Hematopoietic multipotent progenitor cell treated with erythropoietin and hydrocortisone succinate and interleukin-3 and kit ligand, for 4 days (in vitro differentiated cells): ENCODE results near the gene DLX2.
"Not testable (repeated sequence)": the region's sequence is repeated elsewhere in the genome, so short reads cannot be mapped to it uniquely, and the experiment has no call there.

Experiments
- DNase-seq: peaks from one replicate; pipeline ENCODE4 v3.0.0-alpha.2; 2015

The DLX2 gene

GRCh38 chr2:172102391-172103359 lies at the start of gene DLX2:
TSS of gene DLX2 (minus strand) at chr2:172102900. CDS start at chr2:172102538, 362 bp downstream.
- DNase-seq = peak; percentile 93

- DNase-seq = no peak
Observed at GRCh38 chr2:172147944-172148650, 45.4 kb upstream of the DLX2 start.

- no peak for DNase-seq
Observed at GRCh38 chr2:172143817-172144216, 41.1 kb upstream of the DLX2 start.

- not testable (repeated sequence) for DNase-seq
Observed at GRCh38 chr2:172138727-172139126, 36.0 kb upstream of the DLX2 start.

GRCh38 chr2:172137943-172138342 lies 35.2 kb upstream of the DLX2 start:
- DNase-seq = no peak

GRCh38 chr2:172137109-172137508 lies 34.4 kb upstream of the DLX2 start:
- no peak for DNase-seq

- no peak for DNase-seq
Observed at GRCh38 chr2:172135446-172135845, 32.7 kb upstream of the DLX2 start.

GRCh38 chr2:172134270-172134669 lies 31.6 kb upstream of the DLX2 start:
- no peak for DNase-seq

- no peak for DNase-seq
Observed at GRCh38 chr2:172131713-172132555, 29.2 kb upstream of the DLX2 start.

- DNase-seq = peak; percentile 31
Observed at GRCh38 chr2:172129404-172129803, 26.7 kb upstream of the DLX2 start.

- no peak for DNase-seq
Observed at GRCh38 chr2:172128484-172128883, 25.8 kb upstream of the DLX2 start.

- DNase-seq = no peak
Observed at GRCh38 chr2:172120118-172120517, 17.4 kb upstream of the DLX2 start.

GRCh38 chr2:172119089-172119488 lies 16.4 kb upstream of the DLX2 start:
- no peak for DNase-seq

GRCh38 chr2:172116107-172116506 lies 13.4 kb upstream of the DLX2 start:
- no peak for DNase-seq

- no peak for DNase-seq
Observed at GRCh38 chr2:172114579-172114978, 11.9 kb upstream of the DLX2 start.

- DNase-seq = not testable (repeated sequence)
Observed at GRCh38 chr2:172114176-172114575, 11.5 kb upstream of the DLX2 start.

GRCh38 chr2:172113617-172114016 lies 10.9 kb upstream of the DLX2 start:
- peak; percentile 72 for DNase-seq

- peak; percentile 15 for DNase-seq
Observed at GRCh38 chr2:172109988-172110811, 7.5 kb upstream of the DLX2 start.

GRCh38 chr2:172109256-172109987 lies 6.7 kb upstream of the DLX2 start:
- DNase-seq = peak; percentile 23

- no peak for DNase-seq
Observed at GRCh38 chr2:172108587-172108930, 5.9 kb upstream of the DLX2 start.
